Transverse colon (tissue), 4 donors: Measurements from ENCODE around the gene SDK1. TPM values are rescaled to one million over a fixed set of nuclear protein-coding genes. Genes with fewer than 3 reads are reported as not detected.

Experiments
- DNase-seq: peaks from one replicate; pipeline ENCODE4 v3.0.0-alpha.2; 2019
- H3K27ac ChIP-seq, 4 donors: fragments of 200-600 bp; sonication (generic); 2 replicates each; pipeline ENCODE4 v1.5.1; 2016 to 2018; ENCODE audit warnings: inconsistent platforms in 4 of 4
- H3K27me3 ChIP-seq: fragments of 200-600 bp; sonication (generic); 2 replicates; pipeline ENCODE4 v1.5.1; 2017; ENCODE audit warnings: inconsistent platforms
- H3K36me3 ChIP-seq, 4 donors: fragments of 200-600 bp; sonication (generic); 2 replicates each; pipeline ENCODE4 v1.5.1; 2017 to 2019; ENCODE audit warnings: inconsistent platforms in 4 of 4
- H3K4me1 ChIP-seq, 4 donors: fragments of 200-600 bp; sonication (generic); 2 replicates each; pipeline ENCODE4 v1.5.1; 2017 to 2020; ENCODE audit warnings: inconsistent platforms in 4 of 4
- H3K4me3 ChIP-seq, 4 donors: fragments of 200-600 bp; sonication (generic); 1 replicate in 1 of 4; 2 replicates in 3 of 4; pipeline versions ENCODE4 v1.5.1 to v1.6.1; 2017 to 2019; ENCODE audit warnings: inconsistent platforms in 4 of 4
- H3K9me3 ChIP-seq, 2 donors: fragments of 200-600 bp; sonication (generic); 2 replicates each; pipeline ENCODE4 v1.5.1; 2017 to 2019; ENCODE audit warnings: inconsistent platforms in 2 of 2
- CTCF ChIP-seq, 5 experiments: fragments of 200-600 bp in 3 of 5; fragments of 450-650 bp in 2 of 5; sonication (generic) in 3 of 5; IDR thresholded peaks; 1 replicate in 2 of 5; 2 replicates in 3 of 5; pipeline ENCODE4 v1.5.1; 2016 to 2017; ENCODE audit warnings: antibody characterized with exemption in 5 of 5, inconsistent platforms in 3 of 5, mild to moderate bottlenecking in 2 of 5, moderate library complexity in 1 of 5
- EP300 ChIP-seq: sonication (generic); formaldehyde crosslinking; IDR thresholded peaks from one replicate; pipeline ENCODE4 v1.6.1; 2017; ENCODE audit warnings: antibody characterized with exemption, low read depth
- POLR2A ChIP-seq: fragments of 450-650 bp; IDR thresholded peaks from one replicate; pipeline ENCODE4 v1.6.1; 2016; ENCODE audit warnings: antibody characterized with exemption, mild to moderate bottlenecking, moderate library complexity
- POLR2AphosphoS5 ChIP-seq, 3 donors: sonication (generic); formaldehyde crosslinking; IDR thresholded peaks; one replicate each; pipeline ENCODE4 v1.6.1; 2016; ENCODE audit warnings: antibody characterized with exemption in 3 of 3
- WGBS, 2 donors: methylation state at CpG; one replicate each; pipeline ENCODE4 v1.1.5; 2018; ENCODE audit warnings: low coverage in 1 of 2; 5-methylcytosine and 5-hydroxymethylcytosine counted together
- in situ Hi-C, 4 donors: fragments of 200-750 bp; cut with MboI; loops; one replicate each; pipeline versions ENCODE4 v1.15.0 to v1.15.1; 2017; ENCODE audit warnings: low sequenced_read_pairs in 3 of 4, low pct_ligation_motif_present in 1 of 4, low pct_unique_long_range_greater_than_20kb in 1 of 4
- intact Hi-C: fragments of 100-400 bp; cut with DNase I; formaldehyde crosslinking; loops from one replicate; pipeline ENCODE4 v1.15.1; 2023; ENCODE audit warnings: low total_unique reads
- total RNA-seq, 4 donors: library from RNA; depleted of rRNA; stranded (reverse); fragments of >200 nt; gene quantifications; one replicate each; pipeline ENCODE4 v1.1.0, GENCODE V29; 2016

The SDK1 gene
- total RNA-seq, 4 donors from 2014 or later = 4.0 to 8.6 (median 5.4) TPM

DNA sequence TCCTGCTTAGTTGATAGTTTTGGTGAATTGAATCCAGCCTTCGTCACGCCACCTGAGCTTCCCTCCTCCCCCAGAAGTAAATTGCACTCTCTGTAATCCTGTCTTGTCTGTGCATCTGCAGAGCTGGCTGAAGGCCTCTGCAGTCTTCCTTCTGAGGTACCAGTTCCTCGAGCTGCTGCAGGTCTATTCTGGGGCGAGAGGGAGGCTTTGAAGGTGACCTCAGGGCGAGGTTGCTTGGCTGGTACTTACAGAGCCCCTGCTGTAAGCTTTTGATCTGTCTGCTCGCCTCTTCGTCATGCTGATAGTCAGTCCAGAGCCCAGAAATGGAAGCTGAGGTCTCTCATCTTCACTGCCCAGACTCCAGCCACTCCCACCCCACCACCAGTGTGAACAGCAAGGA is 867.5 kb downstream of the SDK1 start:
- no peak for DNase-seq
- no peak for TF ChIP-seq POLR2AphosphoS5 (IDR thresholded peaks at IDR 0.05)
- TF ChIP-seq CTCF (IDR thresholded peaks at IDR 0.05) = no peak
- no peak for TF ChIP-seq POLR2A
- TF ChIP-seq EP300 = no peak
- H3K27me3 ChIP-seq = no peaks in the 10 kb centered on the region
- no peaks in the 10 kb centered on the region for H3K9me3 ChIP-seq
- 85% methylated on average over 6 of the region's 7 CpGs; no CpG with 5 or more reads in 1 of the 2 donors for WGBS, 2 donors
- H3K4me3 ChIP-seq = no peak overlapping the region
- no peak overlapping the region for H3K27ac ChIP-seq
- intact Hi-C loops = no loop called here
- H3K36me3 ChIP-seq = no peaks in the 10 kb centered on the region
- no peaks in the 10 kb centered on the region for H3K4me1 ChIP-seq
- in situ Hi-C loops = no loop called here

DNA sequence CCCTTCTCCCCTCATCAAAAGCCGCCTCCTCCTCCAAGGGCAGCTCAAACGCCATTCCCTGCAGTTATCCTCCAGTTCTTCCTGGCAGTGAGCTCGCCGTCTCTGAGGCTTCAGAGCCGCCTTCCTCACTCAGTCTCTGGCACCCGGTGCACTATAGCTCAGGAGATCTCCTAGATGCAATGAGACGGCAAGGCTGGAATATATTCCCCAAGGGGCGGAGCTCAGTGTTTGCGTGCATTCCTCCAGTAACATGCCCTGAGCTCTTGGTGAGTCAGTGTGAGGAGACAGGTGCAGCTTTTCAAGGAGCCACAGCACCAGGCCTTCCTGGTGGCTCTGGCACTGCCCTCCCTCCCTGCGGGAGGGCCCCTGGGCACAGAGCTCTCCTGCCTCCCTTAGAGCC is 868.4 kb downstream of the SDK1 start:
- in situ Hi-C loops = no loop called here

GRCh38 chr7:4170997-4171786 is 870.1 kb downstream of the SDK1 start:
- 90 to 91% methylated on average over 13 to 22 of the region's 22 CpGs for WGBS, 2 donors
- Histone ChIP-seq H3K27ac (no peak overlapping the region), H3K27me3 (no peaks in the 10 kb centered on the region), H3K36me3 (no peaks in the 10 kb centered on the region), H3K4me1 (no peaks in the 10 kb centered on the region), H3K4me3 (no peak overlapping the region), H3K9me3 (no peaks in the 10 kb centered on the region)
- no peak for DNase-seq
- TF ChIP-seq EP300 (no peak), POLR2AphosphoS5 (IDR thresholded peaks at IDR 0.05) (no peak), CTCF (IDR thresholded peaks at IDR 0.05) (no peak), POLR2A (no peak)
- intact Hi-C loops (no loop called here), in situ Hi-C loops (no loop called here)

More for the DNA sequence above, 868.4 kb downstream of the SDK1 start:
- no peaks in the 10 kb centered on the region for H3K9me3 ChIP-seq
- TF ChIP-seq EP300 (no peak), POLR2A (no peak), POLR2AphosphoS5 (IDR thresholded peaks at IDR 0.05) (no peak), CTCF (IDR thresholded peaks at IDR 0.05) (no peak)
- DNase-seq = no peak
- no peak overlapping the region for H3K27ac ChIP-seq
- intact Hi-C loops = no loop called here
- H3K4me3 ChIP-seq = no peak overlapping the region
- 56 to 60% methylated on average over 3 to 10 of the region's 10 CpGs for WGBS, 2 donors
- no peaks in the 10 kb centered on the region for H3K36me3 ChIP-seq
- H3K4me1 ChIP-seq = no peaks in the 10 kb centered on the region
- no peaks in the 10 kb centered on the region for H3K27me3 ChIP-seq

GRCh38 chr7:4172883-4173282 is 871.8 kb downstream of the SDK1 start:
- H3K27ac ChIP-seq = no peak overlapping the region
- H3K4me1 ChIP-seq = no peaks in the 10 kb centered on the region
- 90% methylated on average over 11 of the region's 12 CpGs; no CpG with 5 or more reads in 1 of the 2 donors for WGBS, 2 donors
- no peak for DNase-seq
- no peaks in the 10 kb centered on the region for H3K36me3 ChIP-seq
- intact Hi-C loops (no loop called here), in situ Hi-C loops (no loop called here)
- no peak for TF ChIP-seq CTCF (IDR thresholded peaks at IDR 0.05)
- H3K4me3 ChIP-seq = no peak overlapping the region
- no peaks in the 10 kb centered on the region for H3K27me3 ChIP-seq
- no peaks in the 10 kb centered on the region for H3K9me3 ChIP-seq
